ENCODE measurements around the gene CTDSPL. TPM values are rescaled to one million over a fixed set of nuclear protein-coding genes. Genes with fewer than 3 reads are reported as not detected.

CTDSPL gene
- total RNA-seq, 1 donor from 2014 or later = 56.3 TPM

GRCh38 chr3:37899101-37899707 is 37.5 kb downstream of the CTDSPL start:
- no peak for DNase-seq
- H3K27me3 ChIP-seq (ENCODE audit: low read depth) = no peaks in the 10 kb centered on the region
- H3K36me3 ChIP-seq = no peaks in the 10 kb centered on the region
- peaks cover 65% of the 10 kb centered on the region for H3K4me1 ChIP-seq
- no peak for TF ChIP-seq CTCF (IDR thresholded peaks at IDR 0.05; ENCODE audit: borderline replicate concordance)
- intact Hi-C loops (cut with micrococcal nuclease) = no loop called here
- no peak overlapping the region for H3K4me3 ChIP-seq
- no peak overlapping the region for H3K27ac ChIP-seq (replicated peaks)
- no peaks in the 10 kb centered on the region for H3K9me3 ChIP-seq (replicated peaks)

GRCh38 chr3:37899711-37900306 is 38.1 kb downstream of the CTDSPL start:
- DNase-seq = no peak
- H3K27ac ChIP-seq (replicated peaks) = no peak overlapping the region
- H3K27me3 ChIP-seq (ENCODE audit: low read depth) = no peaks in the 10 kb centered on the region
- no peak overlapping the region for H3K4me3 ChIP-seq
- H3K9me3 ChIP-seq (replicated peaks) = no peaks in the 10 kb centered on the region
- H3K36me3 ChIP-seq = no peaks in the 10 kb centered on the region
- no peak for TF ChIP-seq CTCF (IDR thresholded peaks at IDR 0.05; ENCODE audit: borderline replicate concordance)
- H3K4me1 ChIP-seq = peaks cover 65% of the 10 kb centered on the region
- intact Hi-C loops (cut with micrococcal nuclease) = no loop called here

- H3K9me3 ChIP-seq (replicated peaks) = no peaks in the 10 kb centered on the region
- DNase-seq = no peak
- no peaks in the 10 kb centered on the region for H3K27me3 ChIP-seq (ENCODE audit: low read depth)
- no peaks in the 10 kb centered on the region for H3K36me3 ChIP-seq
- peaks cover 79% of the 10 kb centered on the region for H3K4me1 ChIP-seq
- no peak overlapping the region for H3K27ac ChIP-seq (replicated peaks)
- no peak for TF ChIP-seq CTCF (IDR thresholded peaks at IDR 0.05; ENCODE audit: borderline replicate concordance)
- intact Hi-C loops (cut with micrococcal nuclease) = no loop called here
- H3K4me3 ChIP-seq = no peak overlapping the region
Measured at GRCh38 chr3:37901721-37902120, 40.0 kb downstream of the CTDSPL start.

DNA sequence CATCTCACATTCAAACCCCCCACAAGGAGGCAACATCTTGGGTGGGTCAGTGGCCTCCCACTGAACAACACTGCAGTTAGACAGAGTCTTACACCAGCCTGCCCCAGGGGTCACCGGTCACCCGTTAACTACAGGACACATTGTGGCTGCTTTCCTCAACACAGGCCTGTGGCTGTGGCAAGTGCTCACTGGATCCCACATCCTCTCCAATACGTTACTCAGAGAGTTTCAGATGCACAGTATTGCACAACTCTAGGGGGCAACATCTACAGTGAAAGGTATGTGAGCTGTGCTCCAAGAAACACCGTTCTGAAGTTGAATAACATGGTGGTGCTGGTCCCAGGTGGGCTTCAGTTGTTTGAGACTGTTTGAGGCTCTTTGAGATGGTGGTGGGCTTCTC is 41.0 kb downstream of the CTDSPL start:
- Histone ChIP-seq H3K27me3 (ENCODE audit: low read depth) (no peaks in the 10 kb centered on the region), H3K9me3 (replicated peaks) (no peaks in the 10 kb centered on the region), H3K4me3 (no peak overlapping the region), H3K27ac (replicated peaks) (no peak overlapping the region), H3K36me3 (no peaks in the 10 kb centered on the region), H3K4me1 (peaks cover 79% of the 10 kb centered on the region)
- no peak for DNase-seq
- intact Hi-C loops (cut with micrococcal nuclease) = no loop called here
- no peak for TF ChIP-seq CTCF (IDR thresholded peaks at IDR 0.05; ENCODE audit: borderline replicate concordance)

GRCh38 chr3:37903320-37903719 is 41.6 kb downstream of the CTDSPL start:
- no peaks in the 10 kb centered on the region for H3K9me3 ChIP-seq (replicated peaks)
- no peak overlapping the region for H3K27ac ChIP-seq (replicated peaks)
- no peaks in the 10 kb centered on the region for H3K36me3 ChIP-seq
- TF ChIP-seq CTCF (IDR thresholded peaks at IDR 0.05; ENCODE audit: borderline replicate concordance) = no peak
- intact Hi-C loops (cut with micrococcal nuclease) = no loop called here
- no peak overlapping the region for H3K4me3 ChIP-seq
- H3K4me1 ChIP-seq = peaks cover 77% of the 10 kb centered on the region
- DNase-seq = no peak
- H3K27me3 ChIP-seq (ENCODE audit: low read depth) = no peaks in the 10 kb centered on the region

Measured in left ventricle myocardium inferior (tissue), 1 donor.